Esophagus muscularis mucosa (tissue), 4 donors: Measurements from ENCODE around the gene KLK13. TPM values are rescaled to one million over a fixed set of nuclear protein-coding genes. Genes with fewer than 3 reads are reported as not detected.
A peak's percentile ranks its signal among the peaks of the same experiment; 100 is the strongest.

Experiments used
- DNase-seq: peaks from one replicate; pipeline ENCODE4 v3.0.0-alpha.2; 2017; ENCODE audit errors: extremely low spot score
- H3K27ac ChIP-seq, 4 donors: fragments of 200-600 bp; sonication (generic); replicated peaks in 1 of 4; 1 replicate in 3 of 4; 2 replicates in 1 of 4; pipeline ENCODE4 v1.5.1; 2016 to 2019; ENCODE audit warnings: mild to moderate bottlenecking in 1 of 4
- H3K27me3 ChIP-seq, 4 donors: fragments of 200-600 bp; sonication (generic); one replicate each; pipeline versions ENCODE4 v1.5.1 to v1.6.0; 2016 to 2019
- H3K36me3 ChIP-seq, 4 donors: fragments of 200-600 bp; sonication (generic); one replicate each; pipeline ENCODE4 v1.5.1; 2016 to 2019
- H3K4me1 ChIP-seq, 4 donors: fragments of 200-600 bp; sonication (generic); one replicate each; pipeline ENCODE4 v1.5.1; 2016 to 2019
- H3K4me3 ChIP-seq, 4 donors: fragments of 200-600 bp; sonication (generic); 1 replicate in 2 of 4; 2 replicates in 2 of 4; pipeline ENCODE4 v1.5.1; 2016 to 2019; ENCODE audit warnings: mild to moderate bottlenecking in 4 of 4, moderate library complexity in 1 of 4
- H3K9me3 ChIP-seq, 4 donors: fragments of 200-600 bp; sonication (generic); 1 replicate in 3 of 4; 2 replicates in 1 of 4; pipeline ENCODE4 v1.5.1; 2016 to 2019
- CTCF ChIP-seq, 3 experiments: fragments of 200-600 bp in 2 of 3; fragments of 450-650 bp in 1 of 3; sonication (generic) in 2 of 3; IDR thresholded peaks; one replicate each; pipeline ENCODE4 v1.5.1; 2017 to 2019; ENCODE audit warnings: antibody characterized with exemption in 3 of 3, mild to moderate bottlenecking in 2 of 3, moderate library complexity in 1 of 3
- EP300 ChIP-seq: sonication (generic); formaldehyde crosslinking; IDR thresholded peaks from one replicate; pipeline ENCODE4 v1.6.1; 2017; ENCODE audit warnings: antibody characterized with exemption
- POLR2A ChIP-seq: fragments of 450-650 bp; IDR thresholded peaks from one replicate; pipeline ENCODE4 v1.6.1; 2017; ENCODE audit warnings: antibody characterized with exemption, moderate library complexity, mild to moderate bottlenecking, low read depth
- POLR2AphosphoS5 ChIP-seq, 2 donors: sonication (generic); formaldehyde crosslinking; IDR thresholded peaks; one replicate each; pipeline ENCODE4 v1.6.1; 2017; ENCODE audit warnings: antibody characterized with exemption in 2 of 2
- WGBS: methylation state at CpG from one replicate; pipeline ENCODE4 v1.1.5; 2018; 5-methylcytosine and 5-hydroxymethylcytosine counted together
- intact Hi-C: fragments of 100-400 bp; cut with DNase I; formaldehyde crosslinking; loops from one replicate; pipeline ENCODE4 v1.15.1; 2023
- total RNA-seq, 4 donors: library from RNA; depleted of rRNA; stranded (reverse); fragments of >200 nt; gene quantifications; one replicate each; pipeline versions ENCODE4 v1.1.0 to v1.2.1, GENCODE V29; 2016

The KLK13 gene
- total RNA-seq, 4 donors from 2014 or later, result not detected

- peaks cover 0 to 92% (median 10%) of the 10 kb centered on the region in 4 donors for H3K27me3 ChIP-seq
- 57% methylated on average over 5 of the region's 5 CpGs for WGBS
- intact Hi-C loops, result loop anchor here (5.0 kb wide), 1 partner anchor 72 kb away; no protein-coding TSS in a partner anchor
- H3K9me3 ChIP-seq, result no peaks in the 10 kb centered on the region
- no peak overlapping the region for H3K27ac ChIP-seq
- DNase-seq, result no peak
- no peak for TF ChIP-seq POLR2AphosphoS5 (IDR thresholded peaks at IDR 0.05)
- TF ChIP-seq EP300, result no peak
- TF ChIP-seq CTCF (IDR thresholded peaks at IDR 0.05), result no peak
- no peak for TF ChIP-seq POLR2A
- no peak overlapping the region for H3K4me3 ChIP-seq
- H3K4me1 ChIP-seq, result peaks cover 0 to under 1% (median under 1%) of the 10 kb centered on the region in 4 donors
- no peaks in the 10 kb centered on the region for H3K36me3 ChIP-seq
Observed at GRCh38 chr19:51024924-51025323, 40.0 kb downstream of the KLK13 start.

GRCh38 chr19:51023946-51024345 is 40.9 kb downstream of the KLK13 start:
- intact Hi-C loops, result loop anchor here (5.0 kb wide), 1 partner anchor 73 kb away; no protein-coding TSS in a partner anchor
- 71% methylated on average over 11 of the region's 11 CpGs for WGBS
- DNase-seq, result no peak

GRCh38 chr19:51022526-51022925 is 42.4 kb downstream of the KLK13 start:
- intact Hi-C loops, result loop anchor here (5.0 kb wide), 1 partner anchor 75 kb away; no protein-coding TSS in a partner anchor
- no peak overlapping the region for H3K4me3 ChIP-seq
- H3K27ac ChIP-seq, result no peak overlapping the region
- peaks cover 0 to 93% (median 25%) of the 10 kb centered on the region in 4 donors for H3K27me3 ChIP-seq
- TF ChIP-seq POLR2AphosphoS5 (IDR thresholded peaks at IDR 0.05) (no peak), EP300 (no peak), POLR2A (no peak), CTCF (IDR thresholded peaks at IDR 0.05) (no peak)
- DNase-seq, result no peak
- H3K9me3 ChIP-seq, result no peaks in the 10 kb centered on the region
- H3K4me1 ChIP-seq, result peaks cover 13 to 20% (median 19%) of the 10 kb centered on the region in 4 donors
- H3K36me3 ChIP-seq, result no peaks in the 10 kb centered on the region
- WGBS, result 65% methylated on average over 14 of the region's 14 CpGs

More at GRCh38 chr19:51023946-51024345, 40.9 kb downstream of the KLK13 start:
- TF ChIP-seq POLR2AphosphoS5 (IDR thresholded peaks at IDR 0.05) (no peak), CTCF (IDR thresholded peaks at IDR 0.05) (no peak), EP300 (no peak), POLR2A (no peak)
- Histone ChIP-seq H3K4me1 (peaks cover 6 to 10% (median 9%) of the 10 kb centered on the region in 4 donors), H3K9me3 (no peaks in the 10 kb centered on the region), H3K27ac (no peak overlapping the region), H3K4me3 (no peak overlapping the region), H3K36me3 (no peaks in the 10 kb centered on the region), H3K27me3 (peaks cover 0 to 92% (median 19%) of the 10 kb centered on the region in 4 donors)

GRCh38 chr19:51020988-51021651 is 43.8 kb downstream of the KLK13 start:
- H3K27me3 ChIP-seq, result peaks cover 0 to 93% (median 36%) of the 10 kb centered on the region in 4 donors
- WGBS, result 43% methylated on average over 7 of the region's 7 CpGs
- H3K4me3 ChIP-seq, result no peak overlapping the region
- intact Hi-C loops, result loop anchor here (5.0 kb wide), 1 partner anchor 76 kb away; no protein-coding TSS in a partner anchor
- TF ChIP-seq POLR2AphosphoS5 (IDR thresholded peaks at IDR 0.05) (no peak), CTCF (IDR thresholded peaks at IDR 0.05) (peak; percentile 39 to 66 (median 57))
- H3K9me3 ChIP-seq, result no peaks in the 10 kb centered on the region
- no peaks in the 10 kb centered on the region for H3K36me3 ChIP-seq
- H3K4me1 ChIP-seq, result peaks cover 17 to 31% (median 28%) of the 10 kb centered on the region in 4 donors
- no peak overlapping the region for H3K27ac ChIP-seq
- DNase-seq, result no peak
